GM12878 (cell line): ENCODE results near the gene TMEM26. TPM values are rescaled to one million over a fixed set of nuclear protein-coding genes. Genes with fewer than 3 reads are reported as not detected.

ENCODE experiments used
- ATAC-seq: fragments of 200-7000 bp; cut with Tn5 transposase; 3 replicates; pipeline ENCODE4 v1.9.1; 2020; ENCODE audit warnings: mild to moderate bottlenecking, moderate library complexity
- BruUV-seq: library from RNA; stranded (reverse); fragments of 400-500 nt; replicated peaks from 2 replicates; lab custom pipeline; 2021; lab: Mats Ljungman, UMichigan
- CTCF ChIA-PET: fragments of 300-600 bp; sonication (Branson Sonifier 250); formaldehyde crosslinking; extraction: SDS; loops from one replicate; lab custom pipeline; 2021; ENCODE audit warnings: inconsistent platforms; lab: Yijun Ruan, JAX
- POLR2A ChIA-PET: fragments of 350-600 bp; formaldehyde crosslinking; extraction: SDS; loops from one replicate; lab custom pipeline; 2021; ENCODE audit warnings: inconsistent platforms; lab: Charles Lee
- RAD21 ChIA-PET: fragments of 300-600 bp; sonication (Branson Sonifier 250); formaldehyde crosslinking; loops from one replicate; lab custom pipeline; 2023; ENCODE audit warnings: antibody characterized with exemption; ENCODE audit not compliant: unreplicated experiment; lab: Charles Lee
- SMC1A ChIA-PET: fragments of 300-600 bp; sonication (Branson Sonifier 250); formaldehyde crosslinking; loops from one replicate; lab custom pipeline; 2023; ENCODE audit not compliant: unreplicated experiment, uncharacterized antibody; lab: Charles Lee
- DNase-seq: peaks from one replicate; pipeline ENCODE4 v3.0.0-alpha.2; 2011; ENCODE audit warnings: low read depth, low spot score
- FAIRE-seq: peaks from 3 replicates; lab custom pipeline; 2011; peaks lifted over from hg19 to GRCh38; lab: Jason Lieb, UNC
- H2AFZ ChIP-seq: 2 replicates; pipeline ENCODE4 v1.6.0; 2011; ENCODE audit warnings: low read depth, low read length, control low read depth; ENCODE audit not compliant: control insufficient read depth
- H3K27ac ChIP-seq: 2 replicates; pipeline ENCODE4 v1.5.1; 2011; ENCODE audit warnings: control low read depth; ENCODE audit not compliant: control insufficient read depth, insufficient read depth
- H3K27me3 ChIP-seq, 2 experiments: replicated peaks in 1 of 2; 2 replicates each; pipeline versions ENCODE4 v1.6.0 to v1.6.1; 2011; ENCODE audit warnings: low read length in 1 of 2; ENCODE audit not compliant: control insufficient read depth in 2 of 2, insufficient read depth in 2 of 2
- H3K36me3 ChIP-seq, 2 experiments: 2 replicates each; pipeline ENCODE4 v1.5.1; 2011; ENCODE audit warnings: low read length in 1 of 2; ENCODE audit not compliant: control insufficient read depth in 2 of 2, insufficient read depth in 2 of 2
- H3K4me1 ChIP-seq: 2 replicates; pipeline ENCODE4 v1.6.1; 2011; ENCODE audit warnings: mild to moderate bottlenecking, low read length, moderate library complexity, mixed read lengths; ENCODE audit not compliant: control insufficient read depth, insufficient read depth
- H3K4me2 ChIP-seq: 2 replicates; pipeline ENCODE4 v1.6.0; 2011; ENCODE audit warnings: control low read depth; ENCODE audit not compliant: control insufficient read depth, insufficient read depth
- H3K4me3 ChIP-seq: fragments of 200-600 bp; sonication (generic); 2 replicates; pipeline ENCODE4 v1.5.1; 2016
- H3K79me2 ChIP-seq: 2 replicates; pipeline ENCODE4 v1.6.0; 2011; ENCODE audit warnings: low read length; ENCODE audit not compliant: control insufficient read depth, insufficient read depth
- H3K9ac ChIP-seq: 2 replicates; pipeline ENCODE4 v1.8.0; 2011; ENCODE audit warnings: low read length, control low read depth, mixed read lengths; ENCODE audit not compliant: control insufficient read depth, insufficient read depth
- H3K9me3 ChIP-seq: replicated peaks from 3 replicates; pipeline ENCODE4 v1.5.1; 2011; ENCODE audit warnings: mild to moderate bottlenecking, low read length; ENCODE audit not compliant: control insufficient read depth, insufficient read depth
- H4K20me1 ChIP-seq: 2 replicates; pipeline ENCODE4 v1.6.0; 2011; ENCODE audit not compliant: control insufficient read depth, insufficient read depth
- CHD2 ChIP-seq: IDR thresholded peaks from 2 replicates; pipeline ENCODE4 v1.6.1; 2011; ENCODE audit warnings: low read depth, low read length, improper control_type of control experiment, borderline replicate concordance
- IRF3 ChIP-seq: fragments of 450-650 bp; IDR thresholded peaks from 2 replicates; pipeline ENCODE4 v1.6.1; 2014; ENCODE audit warnings: mild to moderate bottlenecking
- MYB ChIP-seq: fragments of 150-350 bp; IDR thresholded peaks from 2 replicates; pipeline ENCODE4 v1.6.1; 2014; ENCODE audit warnings: mild to moderate bottlenecking, low read depth, low read length, borderline replicate concordance
- NFIC ChIP-seq: IDR thresholded peaks from 2 replicates; pipeline ENCODE4 v1.6.1; 2012; ENCODE audit warnings: low read depth, mild to moderate bottlenecking, inconsistent platforms, low read length, moderate library complexity
- NFYB ChIP-seq: IDR thresholded peaks from 2 replicates; pipeline ENCODE4 v1.6.1; 2011; ENCODE audit warnings: low read depth, mild to moderate bottlenecking, low read length, improper control_type of control experiment, moderate library complexity; ENCODE audit not compliant: insufficient read depth
- NR2C1 ChIP-seq: fragments of 450-650 bp; IDR thresholded peaks from 2 replicates; pipeline ENCODE4 v1.6.1; 2017; ENCODE audit warnings: antibody characterized with exemption, mild to moderate bottlenecking, moderate library complexity
- PAX5 ChIP-seq: IDR thresholded peaks from 2 replicates; pipeline ENCODE4 v1.6.1; 2011; ENCODE audit warnings: low read depth, low read length, borderline replicate concordance
- PRDM15 ChIP-seq: fragments of 450-650 bp; formaldehyde crosslinking; IDR thresholded peaks from 2 replicates; pipeline ENCODE4 v1.4.0; 2020; ENCODE audit warnings: mild to moderate bottlenecking, moderate library complexity
- RELB ChIP-seq: fragments of 450-650 bp; IDR thresholded peaks from 2 replicates; pipeline ENCODE4 v1.6.1; 2017; ENCODE audit warnings: low read depth, mild to moderate bottlenecking, moderate library complexity
- TCF7 ChIP-seq: IDR thresholded peaks from 2 replicates; pipeline ENCODE4 v1.6.1; 2014; ENCODE audit warnings: antibody characterized with exemption, borderline replicate concordance
- ZBTB40 ChIP-seq: fragments of 450-650 bp; IDR thresholded peaks from 2 replicates; pipeline ENCODE4 v1.6.1; 2016; ENCODE audit warnings: mild to moderate bottlenecking, moderate library complexity, borderline replicate concordance
- WGBS: methylation state at CpG from one replicate; pipeline ENCODE4 v1.1.6; 2016; ENCODE audit warnings: low lambda C conversion rate; ENCODE audit not compliant: insufficient replicate concordance, insufficient coverage; ENCODE audit errors: missing lambda C conversion rate; 5-methylcytosine and 5-hydroxymethylcytosine counted together
- in situ Hi-C: fragments of 300-500 bp; cut with MboI; formaldehyde crosslinking; loops from 9 replicates; pipeline ENCODE4 v1.14.3; 2018; ENCODE audit warnings: mixed read lengths
- intact Hi-C: fragments of 100-400 bp; cut with micrococcal nuclease; formaldehyde crosslinking; loops from one replicate; pipeline ENCODE4 v1.14.2; 2022; ENCODE audit not compliant: unreplicated experiment
- polyA plus RNA-seq, 11 experiments: library from polyadenylated mRNA; depleted of rRNA in 4 of 11; unstranded in 6 of 11; stranded (reverse) in 5 of 11; fragments of >200 nt; fragmentation: Nextera tagmentation in 4 of 11; fragmentation: Illumina TruSeq in 1 of 11; extraction: Ambion mirVana in 4 of 11; extraction: Trizol in 1 of 11; gene quantifications; 1 replicate in 1 of 11; 2 replicates in 10 of 11; pipeline versions ENCODE4 v1.2.1 to v1.2.3, GENCODE V29; 2011 to 2016; ENCODE audit warnings: inconsistent platforms in 2 of 11, missing spikeins in 2 of 11, low read depth in 1 of 11
- total RNA-seq, 4 experiments: library from RNA; depleted of rRNA in 3 of 4; stranded (reverse); fragments of >200 nt in 3 of 4; fragmentation: Illumina TruSeq in 1 of 4; extraction: Trizol in 1 of 4; gene quantifications; 2 replicates each; pipeline versions ENCODE4 v1.2.1 to v1.2.3, GENCODE V29; 2013 to 2021

TMEM26 gene
- total and polyA plus RNA-seq, 10 of the 15 experiments (the other 5 are each of a cell fraction or from before 2014, with no cell fraction given) = not detected

GRCh38 chr10:61438141-61438988 is 14.8 kb downstream of the TMEM26 start (continued):
- TF ChIP-seq PAX5 (no peak), PRDM15 (CRISPR knock-in tag) (no peak), MYB (no peak), NR2C1 (no peak), NFIC (no peak)

GRCh38 chr10:61423178-61423577 is 30.0 kb downstream of the TMEM26 start:
- Histone ChIP-seq H3K4me3 (no peak overlapping the region), H3K4me1 (no peaks in the 10 kb centered on the region), H3K4me2 (no peak overlapping the region), H3K9me3 (no peaks in the 10 kb centered on the region), H4K20me1 (no peaks in the 10 kb centered on the region), H3K36me3 (no peaks in the 10 kb centered on the region), H3K79me2 (no peaks in the 10 kb centered on the region), H3K27ac (no peak overlapping the region), H3K9ac (no peak overlapping the region), H3K27me3 (no peaks in the 10 kb centered on the region), H2AFZ (no peak overlapping the region)
- CTCF ChIA-PET = no interaction called here
- ATAC-seq = no peak
- FAIRE-seq = no peak
- no TSS peak for BruUV-seq
- SMC1A ChIA-PET = no interaction called here
- no peak for DNase-seq
- intact Hi-C loops (no loop called here), in situ Hi-C loops (no loop called here)
- POLR2A ChIA-PET = no interaction called here
- RAD21 ChIA-PET = no interaction called here
- WGBS = 0% methylated on average over 1 of the region's 1 CpG
- TF ChIP-seq CHD2 (no peak), ZBTB40 (no peak), NFYB (no peak), TCF7 (no peak), RELB (no peak), IRF3 (no peak)
